K562 (cell line): ENCODE measurements around the gene WDR72.

Source experiments
- GABPA ChIP-seq: fragments of 200-800 bp; sonication (Bioruptor generic); conservative IDR thresholded peaks from 2 replicates; pipeline ENCODE4 v1.6.1; 2016; ENCODE audit warnings: low read depth, missing genetic modification characterization, missing compliant biosample characterization
- GATAD2A ChIP-seq: fragments of 450-650 bp; IDR thresholded peaks from 2 replicates; pipeline ENCODE4 v1.6.1; 2017
- GTF2E2 ChIP-seq: fragments of 200-800 bp; sonication (Bioruptor generic); IDR thresholded peaks from 2 replicates; pipeline ENCODE4 v1.6.1; 2016; ENCODE audit warnings: missing genetic modification characterization, missing compliant biosample characterization
- MAFF ChIP-seq: IDR thresholded peaks from 2 replicates; pipeline ENCODE4 v1.6.1; 2012; ENCODE audit warnings: low read length, improper control_type of control experiment
- YY1 ChIP-seq, 3 experiments: IDR thresholded peaks; 2 replicates each; pipeline ENCODE4 v1.6.1; 2011; ENCODE audit warnings: low read length in 2 of 3, mild to moderate bottlenecking in 2 of 3, moderate library complexity in 2 of 3, borderline replicate concordance in 1 of 3, control low read depth in 1 of 3, low read depth in 1 of 3; ENCODE audit not compliant: insufficient read depth in 3 of 3, insufficient replicate concordance in 2 of 3, control insufficient read depth in 1 of 3, insufficient read length in 1 of 3; ENCODE audit errors: extremely low read depth in 1 of 3
- ZBTB2 ChIP-seq: fragments of 450-650 bp; IDR thresholded peaks from 2 replicates; pipeline ENCODE4 v1.6.1; 2016; ENCODE audit warnings: antibody characterized with exemption

DNA sequence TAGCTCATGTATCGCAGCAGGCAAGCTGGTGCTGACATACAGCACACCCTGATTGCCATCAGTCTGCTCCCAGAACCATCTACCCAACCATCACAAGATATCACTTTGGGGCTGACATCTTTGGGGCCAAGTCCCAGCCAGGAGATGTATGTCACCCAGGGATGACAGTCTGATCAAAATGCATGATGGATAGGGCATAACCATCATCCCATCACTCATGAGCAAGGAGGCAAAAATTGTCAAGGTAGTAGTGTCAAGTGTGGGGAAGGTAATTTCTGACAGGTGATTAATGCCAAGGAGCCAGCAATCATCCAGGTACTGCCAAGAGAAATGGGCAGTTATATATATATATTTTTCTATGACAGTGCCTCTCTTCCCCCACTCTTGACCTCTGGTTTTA lies 277.4 kb downstream of the WDR72 start:
- TF ChIP-seq GABPA (tag) = no peak
- no peak for TF ChIP-seq GTF2E2 (tag)
- TF ChIP-seq ZBTB2 = no peak
- no peak for TF ChIP-seq GATAD2A
- no peak for TF ChIP-seq YY1 (IDR thresholded peaks at IDR 0.05; ENCODE audit: borderline replicate concordance in 1 of 3, control insufficient read depth in 1 of 3, extremely low read depth in 1 of 3, insufficient read depth in 3 of 3, insufficient read length in 1 of 3, insufficient replicate concordance in 2 of 3, low read depth in 1 of 3, low read length in 2 of 3)
- TF ChIP-seq MAFF = no peak
